SKM-1 (cell line): ENCODE measurements around the gene KY.
"Not testable (repeated sequence)": the region's sequence is repeated elsewhere in the genome, so short reads cannot be mapped to it uniquely, and the experiment has no call there.

Source experiments
- DNase-seq: peaks from one replicate; lab custom pipeline; 2025; ENCODE audit not compliant: unreplicated experiment; lab: John Stamatoyannopoulos, UW

KY gene

GRCh38 chr3:134603956-134604355, 46.9 kb downstream of the KY start:
- DNase-seq = no peak

- DNase-seq = no peak
Observed at GRCh38 chr3:134603480-134603879, 47.3 kb downstream of the KY start.

- DNase-seq = no peak
Observed at GRCh38 chr3:134602440-134602814, 48.4 kb downstream of the KY start.

- no peak for DNase-seq
Observed at GRCh38 chr3:134601539-134602439, 49.0 kb downstream of the KY start.

GRCh38 chr3:134600685-134601463, 49.9 kb downstream of the KY start:
- peak; percentile 75 for DNase-seq

- DNase-seq = no peak
Observed at GRCh38 chr3:134600206-134600605, 50.6 kb downstream of the KY start.

GRCh38 chr3:134598763-134599545, 51.9 kb downstream of the KY start:
- DNase-seq = no peak

- DNase-seq = peak; percentile 25
Observed at GRCh38 chr3:134597390-134597970, 53.3 kb downstream of the KY start.

- DNase-seq = not testable (repeated sequence)
Observed at GRCh38 chr3:134594986-134595385, 55.8 kb downstream of the KY start.

- no peak for DNase-seq
Observed at GRCh38 chr3:134594331-134594741, 56.5 kb downstream of the KY start.

GRCh38 chr3:134592806-134593205, 58.0 kb downstream of the KY start:
- no peak for DNase-seq

- no peak for DNase-seq
Observed at GRCh38 chr3:134590766-134591165, 60.1 kb downstream of the KY start.

- DNase-seq = no peak
Observed at GRCh38 chr3:134579141-134579665, 71.6 kb downstream of the KY start.

GRCh38 chr3:134576831-134577230, 74.0 kb downstream of the KY start:
- no peak for DNase-seq

GRCh38 chr3:134576426-134576825, 74.4 kb downstream of the KY start:
- DNase-seq = no peak

- not testable (repeated sequence) for DNase-seq
Observed at GRCh38 chr3:134569899-134570298, 80.9 kb downstream of the KY start.

- DNase-seq = no peak
Observed at GRCh38 chr3:134568790-134569189, 82.0 kb downstream of the KY start.

GRCh38 chr3:134567605-134568004, 83.2 kb downstream of the KY start:
- no peak for DNase-seq

GRCh38 chr3:134564991-134565390, 85.8 kb downstream of the KY start:
- DNase-seq = no peak

GRCh38 chr3:134563601-134564000, 87.2 kb downstream of the KY start:
- no peak for DNase-seq

GRCh38 chr3:134562055-134562454, 88.8 kb downstream of the KY start:
- DNase-seq = no peak
